Measurements from ENCODE around the gene MUC5B. TPM values are rescaled to one million over a fixed set of nuclear protein-coding genes. Genes with fewer than 3 reads are reported as not detected.

The MUC5B gene
- total and polyA plus RNA-seq, 2 donors (not counting 1 experiment from before 2014, with no cell fraction given), result not detected

DNA sequence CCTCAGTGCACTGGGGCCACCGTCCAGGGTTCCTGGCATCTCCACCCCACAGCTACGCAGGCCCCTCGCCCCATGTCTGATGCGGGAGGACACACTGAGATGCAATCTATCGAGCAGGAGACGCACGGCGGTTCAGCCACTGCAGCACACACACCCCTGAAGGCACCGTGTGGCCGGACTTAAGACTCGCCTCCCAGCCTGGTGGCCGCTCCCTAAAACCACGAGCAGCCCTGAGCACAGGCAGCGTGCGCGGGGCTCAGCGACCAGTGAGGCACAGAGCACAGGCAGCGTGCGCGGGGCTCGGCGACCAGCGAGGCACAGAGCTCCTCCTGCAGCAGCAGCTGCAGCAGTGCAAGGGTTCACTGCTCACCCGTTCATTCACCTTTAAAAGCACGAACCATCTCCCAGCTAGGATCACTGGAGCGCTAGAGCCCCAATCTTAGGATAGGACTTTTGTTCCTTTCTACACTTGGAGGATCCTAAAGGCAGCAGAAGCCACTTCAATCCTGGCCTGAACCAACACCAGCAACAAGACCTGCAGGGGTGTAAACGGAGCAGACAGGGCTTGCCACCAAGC, 55.2 kb downstream of the MUC5B start:
- no peaks in the 10 kb centered on the region for H3K9me3 ChIP-seq (ENCODE audit: control insufficient read depth, insufficient read depth, low read depth, low read length)
- H3K9ac ChIP-seq (ENCODE audit: insufficient read depth, low read length), result no peak overlapping the region
- no peak overlapping the region for H3K4me3 ChIP-seq (replicated peaks in 1 of 4; ENCODE audit: control extremely low read depth in 1 of 4, insufficient read depth in 1 of 4, low read depth in 3 of 4, low read length in 4 of 4)
- H3K36me3 ChIP-seq (ENCODE audit: control insufficient read depth, insufficient read depth, low read length), result peaks cover 18% of the 10 kb centered on the region
- H3K79me2 ChIP-seq (ENCODE audit: control insufficient read depth, insufficient read depth, low read length), result no peaks in the 10 kb centered on the region
- no peak overlapping the region for H2AFZ ChIP-seq (ENCODE audit: low read length)
- no peaks in the 10 kb centered on the region for H3K27me3 ChIP-seq (ENCODE audit: control insufficient read depth, insufficient read depth, low read length)
- DNase-seq (ENCODE audit: low read depth in 2 of 2), result no peak
- H3K4me2 ChIP-seq (ENCODE audit: extremely low read depth, insufficient read depth, low read length), result no peak overlapping the region
- H4K20me1 ChIP-seq (ENCODE audit: control insufficient read depth, extremely low read depth, insufficient read depth, low read length), result no peaks in the 10 kb centered on the region
- no peak overlapping the region for H3K27ac ChIP-seq (ENCODE audit: insufficient read depth, low read length)
- TF ChIP-seq, protein P1, sequence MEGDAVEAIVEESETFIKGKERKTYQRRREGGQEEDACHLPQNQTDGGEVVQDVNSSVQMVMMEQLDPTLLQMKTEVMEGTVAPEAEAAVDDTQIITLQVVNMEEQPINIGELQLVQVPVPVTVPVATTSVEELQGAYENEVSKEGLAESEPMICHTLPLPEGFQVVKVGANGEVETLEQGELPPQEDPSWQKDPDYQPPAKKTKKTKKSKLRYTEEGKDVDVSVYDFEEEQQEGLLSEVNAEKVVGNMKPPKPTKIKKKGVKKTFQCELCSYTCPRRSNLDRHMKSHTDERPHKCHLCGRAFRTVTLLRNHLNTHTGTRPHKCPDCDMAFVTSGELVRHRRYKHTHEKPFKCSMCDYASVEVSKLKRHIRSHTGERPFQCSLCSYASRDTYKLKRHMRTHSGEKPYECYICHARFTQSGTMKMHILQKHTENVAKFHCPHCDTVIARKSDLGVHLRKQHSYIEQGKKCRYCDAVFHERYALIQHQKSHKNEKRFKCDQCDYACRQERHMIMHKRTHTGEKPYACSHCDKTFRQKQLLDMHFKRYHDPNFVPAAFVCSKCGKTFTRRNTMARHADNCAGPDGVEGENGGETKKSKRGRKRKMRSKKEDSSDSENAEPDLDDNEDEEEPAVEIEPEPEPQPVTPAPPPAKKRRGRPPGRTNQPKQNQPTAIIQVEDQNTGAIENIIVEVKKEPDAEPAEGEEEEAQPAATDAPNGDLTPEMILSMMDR (conservative IDR thresholded peaks at IDR 0.05 in 1 of 2, IDR thresholded peaks at IDR 0.05 in 1 of 2; ENCODE audit: low read depth in 1 of 2, low read length in 2 of 2), result no peak
- TF ChIP-seq EZH2 (IDR thresholded peaks at IDR 0.05; ENCODE audit: low read length, missing control alignments), result no peak
- no peaks in the 10 kb centered on the region for H3K4me1 ChIP-seq (ENCODE audit: control insufficient read depth, extremely low read depth, insufficient read depth, low read length)

DNA sequence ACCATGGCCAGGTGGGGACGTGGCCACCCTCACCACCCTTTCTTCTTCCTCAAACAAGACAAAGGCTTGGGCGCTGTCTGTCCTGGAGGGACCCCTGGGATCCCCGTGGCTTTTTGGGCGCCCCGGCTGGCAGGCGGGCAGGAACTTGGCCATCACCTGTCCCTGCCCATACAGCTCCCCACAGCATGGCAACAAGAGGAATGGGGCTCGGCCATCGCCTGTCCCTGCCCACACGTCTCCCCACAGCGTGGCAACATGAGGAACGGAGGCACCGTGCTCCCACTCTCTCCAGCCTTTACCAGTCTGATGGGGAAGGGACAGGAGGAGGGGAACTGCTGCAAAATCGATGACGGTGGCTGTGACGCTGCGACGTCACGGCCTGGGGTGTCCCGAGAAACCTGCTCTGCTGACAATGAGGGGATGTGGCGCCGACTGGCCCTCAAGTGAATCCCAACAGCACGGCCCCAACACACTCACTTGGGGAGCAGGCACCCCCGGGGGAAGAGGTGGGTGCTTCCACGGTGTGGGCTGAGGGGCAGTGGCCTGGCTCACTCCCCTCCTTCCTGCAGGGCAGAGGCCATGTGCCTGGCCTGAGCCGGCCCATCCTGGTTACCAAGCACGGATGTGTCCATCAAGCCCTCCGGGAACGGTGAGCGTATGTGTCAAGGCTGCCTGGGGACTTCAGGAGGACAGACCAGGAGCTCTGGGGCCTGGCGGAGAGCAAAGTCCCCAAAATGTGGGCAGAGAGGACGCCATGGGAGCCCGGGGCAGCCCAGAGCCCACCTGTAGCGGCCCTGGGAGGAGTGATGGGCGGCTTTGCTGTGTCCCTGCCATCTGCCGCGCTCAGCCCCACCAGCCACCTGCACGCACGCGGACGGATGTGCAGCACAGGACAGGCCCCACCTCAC, 56.2 kb downstream of the MUC5B start:
- no peaks in the 10 kb centered on the region for H3K9me3 ChIP-seq (ENCODE audit: control insufficient read depth, insufficient read depth, low read depth, low read length)
- TF ChIP-seq, protein P1 (conservative IDR thresholded peaks at IDR 0.05 in 1 of 2, IDR thresholded peaks at IDR 0.05 in 1 of 2; ENCODE audit: low read depth in 1 of 2, low read length in 2 of 2), result no peak
- no peak for TF ChIP-seq EZH2 (IDR thresholded peaks at IDR 0.05; ENCODE audit: low read length, missing control alignments)
- no peak overlapping the region for H3K4me2 ChIP-seq (ENCODE audit: extremely low read depth, insufficient read depth, low read length)
- no peak overlapping the region for H3K4me3 ChIP-seq (replicated peaks in 1 of 4; ENCODE audit: control extremely low read depth in 1 of 4, insufficient read depth in 1 of 4, low read depth in 3 of 4, low read length in 4 of 4)
- H4K20me1 ChIP-seq (ENCODE audit: control insufficient read depth, extremely low read depth, insufficient read depth, low read length), result no peaks in the 10 kb centered on the region
- DNase-seq (ENCODE audit: low read depth in 2 of 2), result no peak
- H3K36me3 ChIP-seq (ENCODE audit: control insufficient read depth, insufficient read depth, low read length), result peaks cover 20% of the 10 kb centered on the region
- H3K27ac ChIP-seq (ENCODE audit: insufficient read depth, low read length), result no peak overlapping the region
- H2AFZ ChIP-seq (ENCODE audit: low read length), result no peak overlapping the region
- H3K79me2 ChIP-seq (ENCODE audit: control insufficient read depth, insufficient read depth, low read length), result no peaks in the 10 kb centered on the region
- H3K4me1 ChIP-seq (ENCODE audit: control insufficient read depth, extremely low read depth, insufficient read depth, low read length), result no peaks in the 10 kb centered on the region
- no peak overlapping the region for H3K9ac ChIP-seq (ENCODE audit: insufficient read depth, low read length)
- H3K27me3 ChIP-seq (ENCODE audit: control insufficient read depth, insufficient read depth, low read length), result no peaks in the 10 kb centered on the region

DNA sequence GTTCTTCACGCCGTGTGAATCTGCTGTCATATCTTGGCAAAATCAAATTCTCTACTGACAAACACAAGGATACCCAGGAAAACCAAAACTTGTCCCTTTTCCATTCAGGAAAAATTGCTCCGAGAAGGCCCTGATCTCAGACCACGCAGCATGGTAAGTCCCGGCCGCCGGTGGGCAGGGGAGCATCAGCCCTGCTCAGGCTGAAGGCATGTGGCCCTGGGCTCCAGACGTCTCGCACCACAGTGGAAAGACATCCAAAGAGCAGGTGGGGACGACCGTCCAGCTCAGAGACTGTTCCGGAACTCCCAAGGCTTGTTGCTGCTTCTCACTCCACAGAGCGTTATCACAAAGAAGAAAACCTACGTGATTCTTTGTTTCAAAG, 56.8 kb downstream of the MUC5B start:
- Histone ChIP-seq H3K79me2 (ENCODE audit: control insufficient read depth, insufficient read depth, low read length) (no peaks in the 10 kb centered on the region), H3K27ac (ENCODE audit: insufficient read depth, low read length) (no peak overlapping the region), H4K20me1 (ENCODE audit: control insufficient read depth, extremely low read depth, insufficient read depth, low read length) (no peaks in the 10 kb centered on the region), H2AFZ (ENCODE audit: low read length) (no peak overlapping the region), H3K9me3 (ENCODE audit: control insufficient read depth, insufficient read depth, low read depth, low read length) (no peaks in the 10 kb centered on the region), H3K9ac (ENCODE audit: insufficient read depth, low read length) (no peak overlapping the region), H3K27me3 (ENCODE audit: control insufficient read depth, insufficient read depth, low read length) (no peaks in the 10 kb centered on the region), H3K4me1 (ENCODE audit: control insufficient read depth, extremely low read depth, insufficient read depth, low read length) (no peaks in the 10 kb centered on the region), H3K4me3 (replicated peaks in 1 of 4; ENCODE audit: control extremely low read depth in 1 of 4, insufficient read depth in 1 of 4, low read depth in 3 of 4, low read length in 4 of 4) (no peak overlapping the region), H3K4me2 (ENCODE audit: extremely low read depth, insufficient read depth, low read length) (no peak overlapping the region), H3K36me3 (ENCODE audit: control insufficient read depth, insufficient read depth, low read length) (peaks cover 20% of the 10 kb centered on the region)
- TF ChIP-seq EZH2 (IDR thresholded peaks at IDR 0.05; ENCODE audit: low read length, missing control alignments), result no peak
- TF ChIP-seq, protein P1 (conservative IDR thresholded peaks at IDR 0.05 in 1 of 2, IDR thresholded peaks at IDR 0.05 in 1 of 2; ENCODE audit: low read depth in 1 of 2, low read length in 2 of 2), result no peak
- DNase-seq (ENCODE audit: low read depth in 2 of 2), result no peak
